Lung microvascular endothelial cell (primary cell): ENCODE measurements around the gene APOA4. TPM values are rescaled to one million over a fixed set of nuclear protein-coding genes. Genes with fewer than 3 reads are reported as not detected.

Experiments used
- DNase-seq, 2 donors: peaks; one replicate each; pipeline versions ENCODE4 v3.0.0 to v3.0.0-alpha.2; 2010; ENCODE audit warnings: low read depth in 2 of 2
- total RNA-seq: library from RNA; depleted of rRNA; stranded (reverse); fragments of >200 nt; gene quantifications from 2 replicates; pipeline ENCODE4 v1.2.1, GENCODE V29; 2014

The APOA4 gene
- total RNA-seq, 1 donor from 2014 or later: not detected

DNA sequence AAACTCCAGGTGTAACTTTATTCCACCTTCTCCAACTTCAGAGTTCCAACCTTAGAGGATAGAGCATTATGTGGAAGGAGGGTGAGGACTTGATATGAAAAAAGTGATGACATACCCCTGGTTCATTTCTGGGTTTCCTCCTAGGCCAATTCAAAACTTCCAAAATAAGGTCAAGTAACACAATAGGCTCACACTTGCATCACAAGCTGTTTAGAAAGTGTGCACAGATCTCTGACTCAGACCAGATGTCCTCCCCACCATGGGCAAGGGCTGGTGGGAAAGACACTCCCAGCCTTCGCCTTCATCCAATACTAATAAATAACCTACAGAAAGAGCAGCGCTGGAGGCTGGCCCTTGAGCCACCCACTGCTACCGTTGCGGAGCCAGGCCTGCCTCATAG, 44.5 kb downstream of the APOA4 start:
- DNase-seq: no peak

DNA sequence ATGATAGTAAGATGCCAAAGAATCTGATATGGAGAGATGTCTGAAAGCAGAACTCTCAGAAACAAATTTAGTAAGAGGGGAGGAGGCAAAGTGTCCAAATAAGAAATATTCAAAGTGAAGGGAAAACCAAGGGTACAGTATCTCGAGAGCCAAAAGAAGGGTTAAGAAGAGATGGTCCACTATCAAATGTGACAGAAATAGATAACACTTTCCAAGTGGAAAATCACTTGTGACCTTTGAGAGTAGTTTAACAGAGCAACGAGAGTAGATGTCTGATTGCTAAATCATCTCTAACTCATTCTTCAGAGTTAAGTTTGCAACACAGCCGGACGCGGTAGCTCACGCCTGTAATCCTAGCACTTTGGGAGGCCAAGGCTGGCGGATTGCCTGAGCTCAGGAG, 46.0 kb downstream of the APOA4 start:
- DNase-seq: no peak

DNA sequence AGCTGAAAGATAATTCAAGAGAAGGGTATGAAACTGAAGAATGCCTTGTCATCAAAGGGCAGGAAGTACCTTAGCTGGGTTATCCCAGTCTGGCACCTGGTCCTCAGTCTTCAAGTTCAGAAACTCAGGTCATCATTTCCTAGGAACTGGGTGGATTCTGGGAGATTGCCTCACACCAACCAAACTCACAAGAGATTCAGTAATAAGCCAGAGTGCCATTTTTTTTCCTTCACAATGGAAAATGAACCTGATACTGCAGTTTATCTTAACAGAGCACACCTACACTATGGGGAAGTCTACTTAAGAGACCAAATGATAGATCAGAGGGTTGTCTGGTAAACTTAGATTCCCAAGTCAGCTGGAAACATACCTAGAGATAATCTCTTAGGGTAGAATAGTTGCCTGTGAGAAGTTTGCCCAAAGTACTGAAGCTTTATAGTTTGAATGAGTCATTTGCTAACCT, 46.6 kb downstream of the APOA4 start:
- no peak for DNase-seq

- DNase-seq: no peak
Observed at GRCh38 chr11:116775975-116776374, 47.1 kb downstream of the APOA4 start.

DNA sequence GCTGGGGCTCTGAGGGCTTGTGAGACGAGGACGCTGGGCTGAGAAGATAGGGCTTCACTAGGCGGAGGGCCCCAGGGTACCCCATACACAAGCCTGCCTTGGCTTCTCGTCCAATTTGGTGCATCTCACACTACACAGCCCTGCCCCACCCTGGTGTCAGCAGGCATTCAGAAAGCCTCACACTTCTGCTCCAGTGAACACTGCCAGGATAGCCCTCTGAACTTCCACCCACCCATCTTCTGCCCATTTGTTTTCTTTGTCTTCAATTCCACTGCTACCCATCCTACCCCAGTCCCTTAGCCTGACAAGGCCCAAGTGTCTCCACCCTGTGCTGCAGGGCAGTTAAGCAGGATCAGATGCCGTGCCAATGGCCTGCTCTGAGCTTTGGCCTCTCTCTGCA, 48.4 kb downstream of the APOA4 start:
- no peak for DNase-seq

DNA sequence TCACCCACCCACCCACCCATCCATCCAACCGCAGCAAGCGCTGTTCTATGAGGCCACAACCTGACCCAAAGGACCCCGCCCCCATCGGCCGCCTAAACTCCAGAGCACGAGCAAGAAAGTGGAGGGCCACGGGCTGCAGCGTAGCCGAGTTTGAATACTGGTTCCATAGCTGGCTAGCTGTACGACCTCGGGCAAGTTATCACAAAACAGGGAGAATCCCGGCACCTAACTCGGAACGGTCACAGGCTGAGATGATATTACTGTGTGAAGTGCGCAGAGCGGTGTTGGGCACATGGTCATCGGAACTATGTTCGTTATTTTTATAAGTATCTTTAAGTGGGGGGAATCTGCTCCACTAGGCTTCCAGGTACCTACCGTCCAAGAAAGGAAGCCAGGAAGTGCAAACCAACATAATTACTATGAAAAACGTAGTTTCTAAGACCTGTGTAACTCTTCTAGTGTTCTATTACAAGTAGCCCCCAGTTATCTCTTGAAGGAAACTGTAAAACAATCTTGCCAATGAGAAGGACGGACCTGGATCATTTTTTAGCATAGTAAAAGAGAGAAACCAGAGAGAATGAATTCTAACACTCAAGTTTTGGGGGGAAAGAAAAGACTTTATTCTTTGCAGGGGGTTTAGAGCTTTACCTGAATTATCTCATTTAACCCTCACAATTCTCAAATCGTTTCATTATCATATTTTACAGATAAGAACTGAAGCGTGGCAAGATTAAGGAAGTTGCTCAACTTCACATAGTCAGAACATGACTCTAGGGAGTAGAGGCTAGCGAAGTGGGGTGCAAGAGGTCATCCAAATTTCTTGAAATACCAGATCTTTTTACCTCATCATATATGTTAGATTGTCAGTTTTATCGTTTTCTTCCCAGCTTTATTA, 49.7 kb downstream of the APOA4 start:
- no peak for DNase-seq

- peak; percentile 88 to 89 for DNase-seq
Observed at GRCh38 chr11:116772443-116773202, 50.5 kb downstream of the APOA4 start, which contains the start of gene BUD13. Gene BUD13 (minus strand): TSS chr11:116772987. CDS start chr11:116772964, 23 bp downstream.

GRCh38 chr11:116771935-116772334, 51.2 kb downstream of the APOA4 start:
- DNase-seq: no peak

Other genes starting within 250 kb of the APOA4 start
- gene BUD13, start 50.3 kb downstream of the APOA4 start, total RNA-seq: 9.6 and 12.5 TPM in 2 replicates
- gene ZPR1, start 35.3 kb downstream of the APOA4 start, total RNA-seq: 13.7 and 18.3 TPM in 2 replicates
- not detected in 2 replicates for gene APOA5, start 31.4 kb downstream of the APOA4 start, total RNA-seq
- gene APOC3, start 6.6 kb upstream of the APOA4 start, total RNA-seq: not detected in 2 replicates
- under 0.01 TPM in 1 of 2 replicates, not detected in the other for gene APOA1, start 14.3 kb upstream of the APOA4 start, total RNA-seq